Measurements from ENCODE around the gene NADSYN1.

NADSYN1 gene

DNA sequence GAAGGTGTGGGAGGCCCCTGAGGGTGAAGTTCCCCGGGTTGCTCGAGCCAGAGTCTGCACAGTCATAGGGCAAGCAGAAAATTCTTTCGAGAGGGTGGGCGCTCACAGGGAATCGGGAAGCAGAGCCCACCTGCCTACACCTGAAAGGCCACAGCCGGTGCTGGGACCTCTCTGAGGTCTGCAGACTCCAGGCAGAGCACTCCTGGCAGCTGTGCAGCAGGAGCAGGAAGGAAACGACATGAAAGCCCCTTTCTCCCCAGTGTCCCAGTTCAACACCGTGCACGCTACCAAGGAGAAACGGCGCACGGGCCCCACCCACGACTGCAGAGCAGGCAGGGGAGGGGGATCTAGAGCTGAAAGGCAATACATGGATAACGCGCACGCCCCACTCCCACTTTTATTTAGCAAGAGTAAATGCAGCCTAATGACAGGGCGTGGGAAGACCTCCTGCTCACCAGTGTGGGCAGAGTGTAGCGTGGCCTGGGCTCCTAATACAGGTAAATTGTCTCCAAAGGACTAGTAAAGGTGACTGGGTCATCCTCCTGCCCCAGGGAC lies 18.4 kb upstream of the NADSYN1 start:
- DNase-seq, result no peak

DNA sequence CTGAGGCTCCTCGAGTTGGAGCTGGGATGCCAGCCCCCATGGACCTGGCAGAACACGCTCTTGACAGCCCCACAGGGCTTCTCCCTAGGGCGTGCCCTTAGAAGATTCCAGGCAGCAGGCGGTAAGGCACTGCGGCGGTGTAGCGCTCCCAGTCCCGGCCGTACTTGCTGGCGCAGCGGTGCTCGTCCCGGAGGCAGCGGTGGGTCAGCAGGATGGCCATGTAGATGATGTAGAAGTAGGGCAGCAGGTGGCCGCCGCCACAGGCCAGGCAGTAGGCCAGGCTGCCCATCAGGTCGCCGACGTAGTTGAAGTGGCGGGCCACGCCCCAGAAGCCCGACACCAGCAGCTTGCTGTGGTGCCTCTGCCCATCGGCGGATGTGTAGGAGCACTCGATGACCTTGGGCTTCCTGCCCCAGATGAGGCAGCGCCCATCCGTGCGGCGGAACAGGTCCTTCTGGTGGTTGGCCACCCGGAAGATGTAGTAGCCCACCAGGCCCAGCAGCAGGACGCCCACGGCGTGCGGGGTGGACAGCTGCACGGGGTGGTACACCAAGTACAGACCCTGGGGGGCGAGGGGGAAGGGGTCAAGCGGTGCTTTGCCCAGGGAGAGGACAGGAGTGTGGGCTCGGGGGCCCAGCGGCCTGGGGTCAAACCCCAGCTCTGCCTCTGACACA lies 17.6 kb upstream of the NADSYN1 start:
- no peak for DNase-seq

DNA sequence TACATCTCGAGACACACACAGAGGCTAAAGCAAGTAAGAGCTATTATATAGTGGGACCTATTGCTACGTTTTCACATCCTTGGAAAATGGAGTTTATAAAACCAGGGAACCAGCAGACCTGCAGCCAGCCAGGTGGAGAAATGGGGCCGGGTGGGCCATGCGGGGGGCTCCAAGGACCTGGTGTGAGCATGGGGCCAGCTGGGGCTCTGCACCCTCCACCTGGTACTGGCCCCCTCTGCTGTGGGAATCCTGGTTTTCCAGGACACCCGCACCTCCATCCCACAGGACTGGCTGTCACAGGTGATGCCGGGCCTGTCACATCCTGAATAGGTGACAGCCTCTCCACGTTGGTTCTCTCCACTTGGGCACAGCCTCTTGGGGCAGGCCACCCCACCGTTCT lies 16.1 kb upstream of the NADSYN1 start:
- DNase-seq, result no peak

- no peak for DNase-seq
Observed at GRCh38 chr11:71437399-71437798, 15.6 kb upstream of the NADSYN1 start.

DNA sequence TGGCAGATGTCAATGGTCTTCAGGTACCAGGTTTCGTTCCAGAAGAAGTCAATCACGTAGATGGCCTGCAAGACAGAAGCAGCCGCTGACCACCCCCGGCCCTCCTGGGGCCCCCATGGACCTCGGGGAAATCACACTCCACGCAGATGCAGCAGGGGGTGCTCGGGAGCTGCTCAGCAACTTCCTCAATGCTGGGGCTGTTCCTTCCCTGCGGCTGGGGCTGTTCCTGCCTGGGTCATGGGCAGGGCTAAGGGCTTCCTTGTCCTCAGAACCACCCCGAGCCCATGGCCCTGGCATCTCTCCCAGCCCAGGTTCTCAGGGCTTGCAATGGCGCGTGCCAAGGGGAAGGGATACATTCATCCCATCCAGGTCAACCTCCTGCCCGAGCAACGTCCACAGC lies 15.1 kb upstream of the NADSYN1 start:
- DNase-seq, result no peak

DNA sequence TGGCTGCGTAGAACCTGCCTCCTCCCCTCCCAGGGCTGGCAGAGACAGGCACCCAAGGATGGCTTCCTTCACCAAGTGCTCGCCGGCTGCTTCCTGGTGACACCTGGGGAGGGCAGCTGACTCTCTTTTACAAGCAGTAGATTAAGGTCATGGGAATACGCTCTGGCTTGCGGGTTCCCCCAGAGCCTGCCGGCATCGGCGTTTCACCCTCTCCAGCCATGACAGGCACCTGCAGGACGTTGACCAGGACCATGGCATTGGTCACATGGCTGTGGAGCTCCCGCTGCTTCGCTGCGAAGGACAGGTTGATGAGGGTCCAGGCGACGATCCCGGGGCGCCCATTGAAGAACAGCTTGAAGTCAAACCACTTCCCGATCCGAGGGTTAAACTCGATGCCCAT lies 14.4 kb upstream of the NADSYN1 start:
- no peak for DNase-seq

DNA sequence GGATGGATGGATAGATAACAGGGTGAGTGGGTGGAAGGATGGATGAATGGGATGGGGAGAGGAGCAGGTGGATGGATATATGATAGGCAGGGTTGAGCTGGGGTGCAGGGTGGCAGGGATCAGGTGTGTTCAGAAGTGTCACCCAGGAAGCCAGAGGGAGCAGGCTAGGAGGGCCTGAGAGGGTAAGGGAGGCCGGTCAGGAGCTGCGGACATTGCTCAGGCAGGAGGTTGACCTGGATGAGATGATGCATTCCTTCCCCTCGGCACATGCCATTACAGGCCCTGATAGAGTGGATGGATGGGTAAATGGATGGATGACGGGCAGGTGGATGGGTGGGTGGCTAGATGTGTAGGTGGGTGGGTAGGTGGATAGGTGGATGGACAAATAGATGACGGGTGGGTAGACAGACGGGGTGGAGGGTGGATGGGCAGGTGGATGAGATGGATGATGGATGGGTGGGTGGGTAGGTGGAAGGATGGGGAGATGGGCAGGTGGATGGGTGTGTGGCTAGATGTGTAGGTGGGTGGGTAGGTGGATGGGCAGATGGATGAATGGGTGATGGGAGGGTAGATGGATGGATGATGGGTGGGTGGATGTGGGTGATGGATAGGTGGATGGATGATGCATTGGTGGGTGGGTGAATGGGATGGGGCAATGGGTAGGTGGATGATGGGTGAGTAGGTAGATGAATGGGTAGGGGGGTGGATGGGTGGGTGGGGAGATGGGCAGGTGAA lies 12.8 kb upstream of the NADSYN1 start:
- DNase-seq, result no peak

DNA sequence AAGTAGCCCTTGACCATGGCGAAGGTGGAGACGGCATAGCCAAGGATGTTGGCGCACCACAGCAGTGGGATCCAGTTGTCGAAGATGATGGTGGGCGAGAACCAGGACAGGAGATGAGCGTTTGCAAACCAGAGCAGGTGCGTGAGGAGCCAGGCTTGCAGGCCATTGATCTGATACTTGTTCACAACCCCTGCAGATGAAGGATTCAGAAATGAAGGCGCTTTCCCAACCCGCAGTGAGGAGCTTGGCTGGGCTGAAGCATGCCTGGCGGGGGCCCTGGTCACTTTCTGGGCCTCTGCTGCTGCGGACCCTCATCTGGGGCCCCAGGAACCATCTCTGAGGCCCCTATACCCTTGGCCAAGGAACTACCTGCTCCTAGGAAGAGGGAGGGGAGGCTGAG lies 11.8 kb upstream of the NADSYN1 start:
- no peak for DNase-seq

GRCh38 chr11:71442123-71442522 lies 10.9 kb upstream of the NADSYN1 start:
- DNase-seq, result no peak

GRCh38 chr11:71442880-71443279 lies 10.1 kb upstream of the NADSYN1 start:
- DNase-seq, result no peak

- DNase-seq, result peak; percentile 21
Observed at GRCh38 chr11:71443736-71444445, 9.1 kb upstream of the NADSYN1 start.

DNA sequence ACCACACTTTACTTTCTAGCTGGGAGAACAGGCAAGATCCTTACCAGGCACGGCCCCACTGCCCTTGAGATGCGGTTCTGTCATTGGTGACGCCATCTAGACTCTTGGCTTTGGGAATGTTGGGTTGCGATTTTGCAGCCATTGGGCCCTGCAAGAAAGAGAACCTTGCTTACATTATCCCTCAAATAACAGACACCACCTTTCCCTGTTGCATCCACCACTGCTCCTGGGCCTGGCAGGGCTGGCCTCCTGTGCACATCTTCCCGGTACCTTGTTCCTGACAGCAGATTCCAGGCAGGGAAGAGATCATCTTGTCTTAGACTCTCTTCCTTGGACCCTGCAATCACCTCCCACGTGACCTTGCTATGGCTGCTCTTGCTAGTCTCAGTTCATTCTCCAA lies 8.2 kb upstream of the NADSYN1 start:
- no peak for DNase-seq

DNA sequence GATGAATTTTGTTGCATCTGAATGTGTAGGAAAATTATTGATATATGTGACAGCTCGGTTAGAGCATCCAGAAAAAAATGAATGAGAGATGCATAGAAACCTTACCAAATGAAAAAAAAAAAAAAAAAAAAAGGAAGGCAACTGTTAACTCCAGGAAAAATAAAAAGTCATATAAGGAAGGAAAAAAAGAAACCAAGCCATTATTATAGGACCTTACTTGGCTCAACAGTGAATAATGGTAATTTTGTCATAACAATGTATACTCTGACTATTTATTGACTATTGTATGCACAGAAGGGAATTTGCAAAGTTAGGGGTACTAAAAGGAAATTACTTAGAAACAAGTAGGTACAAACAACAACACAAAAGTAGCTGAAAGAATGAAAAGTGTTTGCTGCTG lies 6.9 kb upstream of the NADSYN1 start:
- no peak for DNase-seq

GRCh38 chr11:71446942-71447688 lies 5.9 kb upstream of the NADSYN1 start:
- no peak for DNase-seq

- DNase-seq, result no peak
Observed at GRCh38 chr11:71447791-71448256, 5.2 kb upstream of the NADSYN1 start.

DNA sequence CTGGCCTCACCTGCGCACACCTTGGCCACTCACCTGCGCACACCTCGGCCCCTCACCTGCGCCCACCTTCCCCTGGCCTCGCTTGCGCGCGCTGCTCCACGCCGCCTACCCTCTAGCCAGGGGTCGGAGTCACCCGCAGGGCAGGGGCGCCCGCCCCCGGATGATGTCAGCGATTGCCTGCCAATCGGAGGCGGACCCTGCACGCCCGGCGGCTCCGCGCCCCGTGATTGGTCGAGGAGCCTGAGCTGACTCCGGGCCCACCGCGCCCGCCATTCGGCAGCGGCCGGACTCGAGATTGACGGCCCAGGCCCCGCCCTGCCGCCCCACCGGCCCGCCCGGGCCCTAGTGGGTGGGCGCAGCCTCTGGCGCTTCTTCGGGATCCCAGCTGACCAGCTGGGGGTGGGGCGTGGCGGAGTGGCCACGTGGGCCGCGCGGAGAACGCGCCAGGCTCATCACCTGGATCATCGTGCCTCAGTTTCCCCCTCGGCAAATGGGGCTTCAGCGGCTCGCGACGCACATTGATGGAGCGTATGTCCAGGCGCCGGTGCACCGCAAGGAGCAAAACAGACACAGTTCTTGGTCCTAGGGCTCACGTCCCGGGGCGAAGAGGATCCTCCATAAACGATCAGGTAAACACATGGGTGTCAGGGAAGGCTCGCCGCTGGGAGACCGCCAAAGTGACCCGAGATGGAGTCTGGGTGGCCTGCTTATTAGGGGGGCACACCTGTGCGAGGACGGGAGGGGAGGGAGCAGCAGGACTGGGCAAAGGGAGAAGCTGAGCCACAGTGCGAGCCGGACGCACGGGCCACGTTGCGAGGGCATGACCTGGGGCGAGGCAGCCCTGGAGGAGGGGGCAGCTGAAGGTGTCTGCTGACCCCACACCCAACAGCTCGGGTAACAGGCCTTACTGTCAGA lies 4.5 kb upstream of the NADSYN1 start, which contains the start of gene DHCR7:
Gene DHCR7 (minus strand): TSS at position 137 of the 915 bp plus-strand sequence. CDS start 3,441 bp downstream, outside the sequence.
- peak; percentile 95 for DNase-seq

DNA sequence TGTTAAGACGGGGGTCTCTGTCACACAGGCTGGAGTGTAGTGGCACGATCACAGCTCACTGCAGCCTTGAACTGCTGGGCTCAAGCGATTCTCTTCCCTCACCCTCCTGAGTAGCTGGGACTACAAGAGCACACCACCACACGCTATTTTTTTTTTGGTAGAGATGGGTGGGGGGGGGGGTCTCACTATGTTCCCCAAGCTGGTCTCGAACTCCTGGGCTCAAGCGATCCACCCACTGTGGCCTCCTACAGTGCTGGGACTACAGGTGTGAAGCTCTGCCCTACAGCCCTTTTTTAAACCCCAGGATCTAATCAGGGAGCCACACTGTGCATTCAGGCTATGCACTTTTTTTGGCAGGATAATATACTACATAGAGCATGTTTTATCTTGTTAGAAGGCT lies 3.4 kb upstream of the NADSYN1 start:
- DNase-seq, result no peak

- no peak for DNase-seq
Observed at GRCh38 chr11:71450507-71450906, 2.5 kb upstream of the NADSYN1 start.

GRCh38 chr11:71450939-71451338 lies 2.1 kb upstream of the NADSYN1 start:
- no peak for DNase-seq

- DNase-seq, result no peak
Observed at GRCh38 chr11:71451596-71452198, 1.3 kb upstream of the NADSYN1 start.

Measured in activated CD4-positive, CD25-positive, alpha-beta regulatory T cell treated with anti-CD3 and anti-CD28 coated beads, Interleukin-2, amount 50 U/mL, for 72 hours (primary cell).